HG02870 (cell line): ENCODE results near the gene TOR2A.
"Not testable (repeated sequence)": the region's sequence is repeated elsewhere in the genome, so short reads cannot be mapped to it uniquely, and the experiment has no call there.

Experiments used
- ATAC-seq: cut with Tn5 transposase; IDR thresholded peaks from one replicate; pipeline ENCODE4 v1.9.1; 2021; ENCODE audit warnings: mild to moderate bottlenecking, moderate library complexity; ENCODE audit not compliant: unreplicated experiment

TOR2A gene

DNA sequence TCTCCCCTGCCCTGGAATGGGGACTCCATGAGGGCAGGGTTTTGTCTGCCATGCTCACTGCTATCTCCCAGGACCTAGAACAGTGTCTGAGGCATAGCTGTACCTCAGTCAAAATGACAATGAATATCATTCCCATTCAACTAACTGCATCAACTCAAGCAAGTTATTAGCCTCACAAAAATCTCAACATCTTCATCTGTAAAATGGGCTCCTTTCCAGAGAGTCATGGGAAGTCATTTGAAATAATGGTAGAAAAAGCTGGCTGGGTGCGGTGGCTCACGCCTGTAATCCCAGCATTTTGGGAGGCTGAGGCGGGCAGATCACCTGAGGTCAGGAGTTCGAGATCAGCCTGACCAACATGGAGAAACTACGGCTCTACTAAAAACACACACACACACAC, 34.0 kb upstream of the TOR2A start:
- no peak for ATAC-seq

DNA sequence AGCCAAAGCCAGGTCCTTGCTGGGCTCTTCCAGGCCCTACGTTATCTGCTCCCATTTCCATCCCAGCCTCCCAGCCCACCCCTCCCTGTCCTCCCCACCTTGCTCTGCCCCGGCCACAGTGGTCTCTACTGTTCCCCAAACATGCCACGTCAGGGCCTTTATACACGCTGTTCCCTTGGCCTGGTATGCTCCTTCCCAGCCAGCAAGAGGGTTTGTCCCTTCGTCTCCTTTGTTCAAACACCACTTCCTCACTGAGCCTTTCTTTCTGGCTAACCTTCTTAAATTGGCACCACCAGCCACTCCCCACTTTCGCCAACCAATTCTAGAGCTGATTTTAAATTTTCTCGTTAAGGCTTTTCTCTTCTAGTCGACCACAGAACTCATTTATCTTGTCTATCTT, 33.6 kb upstream of the TOR2A start:
- ATAC-seq: no peak

DNA sequence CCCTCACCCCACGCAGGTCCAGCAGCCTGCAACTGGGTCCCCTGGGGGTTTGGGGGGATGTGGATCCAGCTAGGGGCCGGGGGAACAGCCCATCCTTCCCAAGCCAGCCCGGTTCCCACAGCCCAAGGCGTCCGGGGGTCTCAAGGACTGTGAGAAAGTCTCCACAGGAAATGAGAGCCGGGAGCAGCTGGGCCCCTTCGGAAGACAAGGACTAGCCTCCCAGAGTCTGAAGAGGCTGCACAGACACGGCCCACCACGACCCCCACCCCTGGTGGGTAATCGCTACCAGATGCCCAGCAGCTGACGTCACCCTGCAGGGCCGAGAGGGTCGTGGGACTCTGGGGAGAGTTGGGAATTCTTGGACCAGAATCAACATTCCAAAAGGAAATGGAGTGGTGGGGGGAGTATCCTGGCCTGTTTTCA, 32.8 kb upstream of the TOR2A start:
- ATAC-seq: no peak

DNA sequence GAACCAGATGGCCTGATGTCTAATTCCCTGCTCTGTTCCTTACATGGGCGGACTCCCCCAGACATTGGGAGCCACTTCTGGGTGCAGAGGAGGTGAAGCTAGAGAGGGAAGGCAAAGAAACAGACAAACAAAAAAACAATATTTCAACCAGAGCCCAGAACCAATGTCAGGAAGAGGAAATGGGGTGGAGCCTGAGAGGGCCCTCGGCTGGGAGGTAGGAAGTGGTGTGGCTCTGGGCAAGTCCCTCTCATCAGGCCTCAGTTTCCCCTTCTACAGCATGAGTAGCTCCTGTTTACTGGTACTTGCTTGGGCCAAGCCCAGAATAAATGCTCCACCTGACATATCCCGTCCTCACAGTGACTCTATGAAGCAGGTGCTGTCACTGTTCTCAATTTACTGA, 32.3 kb upstream of the TOR2A start:
- no peak for ATAC-seq

DNA sequence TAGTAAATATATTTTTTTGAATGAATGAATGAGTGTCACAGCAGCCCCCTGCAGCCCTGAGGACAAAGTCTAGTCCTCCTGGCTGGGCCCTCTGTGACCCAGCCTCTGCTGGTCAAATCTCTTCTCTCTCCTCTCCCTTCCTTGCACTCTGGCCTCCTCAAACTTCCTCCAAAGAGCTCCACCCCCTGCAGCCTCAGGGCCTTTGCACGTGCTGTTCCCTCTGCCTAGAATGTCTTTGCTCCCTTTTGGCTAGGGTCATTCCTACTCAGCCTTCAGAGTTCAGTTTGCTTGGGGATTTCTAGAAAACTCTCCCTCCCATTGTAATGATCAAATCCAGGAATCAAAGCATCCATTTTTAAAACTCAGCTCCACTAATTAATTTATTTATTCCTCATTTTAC, 30.3 kb upstream of the TOR2A start:
- ATAC-seq: no peak

DNA sequence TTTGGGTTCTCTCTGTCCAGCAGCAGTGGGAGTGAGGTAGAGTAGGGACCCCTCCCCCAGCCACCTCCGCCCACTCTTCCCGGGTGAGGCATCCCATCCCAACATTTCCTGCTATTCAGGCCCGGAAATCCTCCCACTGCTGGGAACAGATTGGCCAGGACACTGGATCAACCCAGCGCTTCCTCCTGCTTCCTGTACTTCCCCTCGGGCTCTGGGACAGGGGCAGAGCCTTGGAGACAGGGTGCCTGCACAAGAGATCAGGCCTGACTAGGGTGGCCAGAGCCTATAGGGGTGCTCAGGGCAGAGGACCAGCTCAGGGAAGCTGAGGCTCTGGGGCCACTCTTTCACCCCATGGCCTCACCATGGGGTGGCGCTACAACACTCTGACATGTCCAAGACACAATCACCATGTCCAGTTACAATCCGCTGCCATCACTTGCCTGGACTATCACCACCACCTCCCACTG, 28.9 kb upstream of the TOR2A start:
- ATAC-seq: no peak

DNA sequence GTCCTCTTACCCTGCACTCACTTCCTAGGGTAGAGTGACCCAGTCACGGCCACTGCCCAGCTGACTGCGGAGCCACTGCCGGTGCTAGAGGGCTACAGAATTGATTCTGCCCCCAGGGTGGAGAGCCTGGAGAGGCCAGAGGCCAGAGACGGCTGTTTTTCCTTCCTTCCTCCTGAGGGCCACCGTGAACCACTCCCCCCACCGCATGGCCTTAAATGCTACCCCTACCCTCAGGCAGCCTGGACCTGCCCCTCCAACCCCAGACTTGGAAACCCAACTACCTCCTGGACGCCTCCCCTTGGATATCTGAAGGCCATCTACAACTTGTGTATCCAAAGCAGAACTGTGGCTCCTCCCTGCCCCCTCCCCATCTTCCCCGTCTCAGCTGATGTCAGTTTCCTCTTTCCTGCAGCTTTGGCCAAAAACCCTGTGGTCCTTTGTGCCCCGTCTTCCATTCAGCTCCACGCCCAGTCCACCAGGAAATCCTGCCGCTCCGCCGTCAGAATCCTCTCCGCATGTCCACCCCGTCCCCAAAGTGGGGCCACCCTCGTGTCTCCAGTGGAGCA, 27.1 kb upstream of the TOR2A start:
- no peak for ATAC-seq

DNA sequence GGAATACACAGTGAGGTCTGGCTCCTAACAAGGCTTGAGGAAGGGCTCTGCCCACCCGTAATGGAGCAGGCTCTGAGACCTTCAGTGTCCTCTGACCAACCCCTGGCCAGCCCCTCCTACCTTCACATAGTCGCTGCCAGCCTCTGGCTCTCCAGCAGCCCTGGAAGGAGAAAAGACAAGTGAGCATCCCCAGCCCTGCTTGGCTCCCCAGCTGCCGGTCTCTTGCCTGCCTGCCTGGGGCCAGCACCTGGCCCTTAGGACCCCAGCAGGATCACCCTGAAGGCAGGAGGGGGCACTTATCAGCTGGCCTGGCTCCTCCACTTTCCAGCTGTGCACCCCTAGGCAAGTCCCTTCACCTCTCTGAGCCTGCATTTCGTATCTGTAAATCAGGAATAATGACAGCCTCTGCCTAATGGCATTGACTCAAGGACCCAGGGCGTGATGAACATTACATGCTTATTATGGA, 26.4 kb upstream of the TOR2A start:
- no peak for ATAC-seq

DNA sequence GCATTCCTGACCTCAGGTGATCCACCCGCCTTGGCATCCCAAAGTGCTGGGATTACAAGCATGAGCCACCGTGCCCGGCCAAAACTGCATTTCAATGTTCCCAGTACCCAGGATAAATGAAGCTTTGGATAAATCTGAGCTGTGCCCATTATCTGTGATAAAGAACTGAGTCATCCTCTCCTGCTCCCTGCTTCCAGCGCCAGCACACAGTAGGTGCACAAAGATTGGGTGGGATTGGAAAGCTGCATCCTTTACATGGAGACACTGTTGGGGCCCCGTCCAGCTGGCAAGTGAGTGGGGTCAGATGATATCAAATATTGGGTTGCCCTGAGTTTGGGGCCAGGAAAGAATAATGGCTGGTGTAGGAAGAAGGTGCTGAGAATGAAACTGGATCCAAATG, 26.0 kb upstream of the TOR2A start:
- no peak for ATAC-seq

DNA sequence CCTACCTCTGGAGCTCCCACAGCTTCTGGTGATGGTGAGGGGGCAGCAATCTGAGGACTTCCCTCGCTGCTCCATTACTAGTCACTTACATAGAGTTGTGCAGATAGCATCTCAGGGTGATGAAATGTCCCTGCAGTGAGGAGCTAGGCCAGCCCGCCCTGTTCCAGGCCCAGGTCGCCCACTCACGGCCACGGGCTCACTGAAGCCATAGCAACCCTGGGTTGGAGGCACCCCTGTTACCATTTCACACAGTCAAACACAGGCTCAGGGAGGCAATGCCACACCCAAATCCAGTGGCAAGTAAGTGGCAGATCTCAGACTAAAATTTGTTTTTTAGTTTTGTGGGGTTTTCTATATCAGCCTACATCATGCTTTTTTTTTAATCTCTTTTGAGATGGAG, 23.7 kb upstream of the TOR2A start:
- ATAC-seq: no peak

DNA sequence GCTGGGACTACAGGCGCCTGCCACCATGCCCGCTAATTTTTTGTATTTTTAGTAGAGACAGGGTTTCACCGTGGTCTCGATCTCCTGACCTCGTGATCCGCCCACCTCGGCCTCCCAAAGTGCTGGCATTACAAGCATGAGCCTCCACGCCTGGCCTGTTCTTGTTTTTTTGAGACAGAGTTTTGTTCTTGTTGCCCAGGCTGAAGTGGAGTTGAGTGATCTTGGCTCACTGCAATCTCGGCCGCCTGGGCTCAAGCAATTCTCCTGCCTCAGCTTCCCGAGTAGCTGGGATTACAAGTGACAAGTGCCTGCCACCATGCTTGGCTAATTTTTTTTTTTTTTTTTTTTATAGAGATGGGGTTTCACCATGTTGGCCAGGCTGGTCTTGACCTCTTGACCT, 21.7 kb upstream of the TOR2A start:
- ATAC-seq: not testable (repeated sequence)

DNA sequence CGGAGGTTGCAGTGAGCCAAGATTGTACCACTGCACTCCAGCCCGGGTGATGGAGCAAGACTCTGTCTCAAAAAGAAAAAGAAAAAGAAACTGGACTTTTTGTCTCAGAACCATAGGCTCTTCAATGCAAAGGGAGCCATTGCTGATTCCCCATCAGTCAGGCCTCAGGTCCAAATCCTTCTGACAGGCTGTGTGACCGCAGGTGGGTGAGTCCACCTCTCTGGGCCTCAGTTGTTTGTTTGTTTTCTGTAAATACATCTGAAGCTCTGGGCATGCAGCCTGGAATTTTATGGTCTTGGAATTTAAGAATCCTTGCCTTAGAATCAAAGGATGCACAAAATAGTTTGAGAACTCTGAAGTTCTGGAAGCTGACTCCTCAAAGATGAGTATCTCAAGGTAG, 21.1 kb upstream of the TOR2A start:
- ATAC-seq: no peak

DNA sequence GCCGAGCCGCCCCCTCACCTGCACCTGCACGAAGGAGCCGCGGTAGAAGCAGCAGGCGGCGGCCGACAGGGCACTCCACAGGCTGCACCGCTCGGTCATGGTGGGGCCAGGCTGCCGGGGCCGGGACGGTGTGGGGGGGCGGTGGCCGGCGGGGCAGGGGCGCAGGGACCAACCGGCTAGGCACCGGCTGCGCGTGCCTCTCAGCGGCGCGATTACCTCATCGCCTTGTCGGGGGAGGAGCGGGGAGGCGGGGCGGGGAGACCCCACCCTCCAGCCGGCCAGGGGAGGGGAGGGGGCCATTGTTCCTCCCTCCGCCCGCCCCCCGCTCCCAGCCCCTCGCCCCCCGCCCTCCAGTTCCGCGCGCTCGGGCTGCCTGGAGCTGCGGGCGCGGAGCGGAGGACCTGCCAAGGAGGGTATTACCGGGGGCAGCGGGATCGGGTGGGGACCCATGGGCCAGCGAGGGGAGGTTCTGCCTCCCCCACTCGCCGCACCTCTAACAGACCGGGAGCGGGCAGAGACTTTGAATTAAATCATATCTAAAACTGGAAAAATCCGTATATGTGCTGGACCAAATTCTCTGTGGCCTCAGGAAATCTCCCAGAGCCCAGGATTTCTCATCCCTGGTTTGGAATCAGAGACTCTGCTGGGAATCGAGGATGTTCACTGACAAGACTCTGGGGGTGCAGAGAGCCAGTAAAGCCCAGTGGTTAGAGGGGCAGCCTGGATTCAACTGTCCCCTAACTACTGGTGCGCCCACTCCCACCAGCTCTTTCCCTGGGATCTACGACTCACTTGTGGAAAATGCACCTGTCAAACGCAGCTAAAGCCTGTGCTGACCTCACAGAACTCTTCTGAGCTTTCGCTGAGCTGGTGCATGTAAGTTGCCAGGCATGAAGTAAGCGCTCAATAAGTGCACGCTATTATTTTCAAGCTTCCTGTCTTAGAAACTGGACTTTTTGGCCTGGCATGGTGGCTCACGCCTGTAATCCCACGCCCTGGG, 20.3 kb upstream of the TOR2A start:
- ATAC-seq: no peak

DNA sequence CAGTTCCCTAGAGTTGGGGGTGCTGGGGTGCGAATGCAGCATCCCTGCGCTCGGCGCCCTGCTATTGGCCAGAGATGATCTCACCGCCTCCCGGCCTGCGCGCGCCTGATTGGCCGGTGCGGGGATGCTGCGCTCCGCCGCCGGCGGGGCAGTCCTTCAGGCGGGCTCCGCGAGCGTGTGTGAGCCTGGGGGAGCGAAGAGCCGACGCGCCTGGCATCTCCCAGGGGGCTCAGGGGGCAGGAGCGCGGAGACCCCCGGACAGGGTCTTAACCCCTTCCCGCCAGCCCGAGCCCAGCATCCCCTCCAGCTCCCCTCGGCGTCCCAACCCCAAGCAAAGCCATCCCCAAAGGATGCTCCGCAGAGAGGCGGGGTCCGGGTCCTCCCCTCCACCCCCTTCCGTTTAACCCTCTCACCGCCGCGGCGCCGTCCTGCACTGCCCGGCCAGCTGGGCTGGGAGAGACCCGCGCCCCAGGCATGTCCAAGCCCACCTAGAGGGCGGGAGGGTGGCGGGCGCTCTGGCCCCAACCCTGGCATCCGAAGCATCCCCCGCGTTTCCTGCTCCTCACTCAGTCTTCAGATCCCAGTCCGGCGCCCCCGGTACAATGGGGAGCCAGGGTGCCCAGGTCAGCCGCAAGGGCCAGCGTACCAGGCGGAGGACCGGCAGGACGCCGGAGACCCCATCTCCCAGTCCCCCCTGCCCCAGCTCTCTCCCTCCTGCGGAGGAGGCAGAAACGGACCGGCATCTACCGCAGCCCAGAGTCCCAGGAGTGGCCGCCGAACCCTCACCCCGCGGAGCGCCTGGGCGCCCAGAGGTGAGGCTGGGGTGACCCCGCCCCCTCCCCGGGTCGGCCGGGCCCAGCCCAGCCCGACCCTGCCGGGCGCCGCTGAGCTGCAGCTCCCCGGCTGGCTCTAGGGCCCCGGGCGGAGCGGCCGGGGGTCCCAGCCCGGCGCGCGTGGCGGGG, 19.3 kb upstream of the TOR2A start:
- ATAC-seq: no peak

DNA sequence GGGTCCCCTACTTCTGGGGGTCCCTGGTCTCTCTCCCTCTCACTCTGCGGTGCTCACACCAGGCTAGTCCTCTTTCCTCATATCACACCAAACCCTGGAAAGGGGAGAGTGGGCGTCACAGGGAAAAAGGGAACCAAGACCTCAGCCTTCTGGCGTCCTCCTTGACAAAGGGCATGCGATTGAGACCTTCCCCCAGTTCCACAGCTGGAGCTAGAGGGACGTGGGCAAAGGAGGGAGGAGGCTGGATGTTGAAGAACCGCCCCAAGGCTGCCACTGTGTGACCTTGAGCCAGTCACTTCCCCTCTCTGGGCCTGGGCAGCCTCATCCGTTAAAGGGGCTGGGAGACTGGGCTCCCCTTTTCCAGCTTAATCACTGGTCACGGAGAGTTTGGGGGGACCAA, 18.5 kb upstream of the TOR2A start:
- no peak for ATAC-seq

DNA sequence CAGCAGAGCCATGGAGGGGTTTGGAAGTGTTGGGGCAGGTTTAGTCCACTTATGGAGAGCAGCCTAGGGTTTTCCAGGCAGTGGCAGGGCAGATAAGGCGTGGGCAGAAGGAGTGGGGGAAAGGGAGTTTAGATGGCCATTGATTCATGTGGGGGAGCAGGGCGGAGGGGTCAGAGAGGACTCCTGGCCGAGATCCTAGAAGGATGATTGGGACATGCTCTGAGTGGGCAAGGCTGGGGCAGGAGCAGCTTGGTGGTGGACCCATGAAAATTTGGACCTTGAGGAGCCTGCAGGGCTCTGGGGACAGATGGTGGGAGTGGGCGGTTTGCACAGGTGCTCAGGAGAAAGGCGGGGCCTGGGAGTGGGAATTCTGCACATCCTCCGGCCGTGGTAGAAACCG, 18.1 kb upstream of the TOR2A start:
- ATAC-seq: no peak

DNA sequence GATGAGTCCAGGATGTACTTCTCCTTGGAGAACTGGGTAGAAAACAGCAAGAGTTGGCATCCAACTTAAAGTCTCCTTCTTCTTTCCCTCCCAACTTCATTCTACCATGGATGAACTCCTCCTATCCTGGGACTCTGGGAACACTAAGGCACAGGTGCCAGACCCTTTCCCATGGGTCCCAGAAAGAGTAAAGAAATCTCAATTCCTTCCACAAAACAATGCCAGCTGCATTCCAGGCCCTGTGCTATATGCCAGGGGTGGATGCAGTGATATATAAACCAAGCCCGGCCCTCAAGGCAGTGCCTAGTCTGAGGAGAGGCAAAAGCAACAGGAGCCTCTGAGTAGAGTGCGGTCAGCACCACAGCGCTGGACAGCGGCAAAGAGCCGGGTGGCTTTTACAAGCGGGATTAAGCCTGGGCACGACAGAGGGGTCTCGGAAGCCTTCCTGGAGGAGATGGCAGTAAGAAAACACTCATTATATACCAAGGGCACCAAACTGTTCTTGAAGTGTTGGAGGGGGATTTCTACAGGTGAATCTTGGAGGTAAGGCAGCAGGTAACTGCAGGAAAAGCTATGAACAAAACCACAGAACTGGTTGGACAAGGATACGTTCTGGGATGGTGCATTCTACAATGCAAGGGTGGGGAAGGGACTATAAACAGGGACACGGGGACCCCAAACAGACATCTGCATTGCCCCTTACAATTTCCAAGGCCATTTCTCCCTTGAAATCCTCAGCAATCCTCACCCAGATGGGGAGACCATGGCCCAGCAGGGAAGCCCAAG, 16.4 kb upstream of the TOR2A start:
- no peak for ATAC-seq

DNA sequence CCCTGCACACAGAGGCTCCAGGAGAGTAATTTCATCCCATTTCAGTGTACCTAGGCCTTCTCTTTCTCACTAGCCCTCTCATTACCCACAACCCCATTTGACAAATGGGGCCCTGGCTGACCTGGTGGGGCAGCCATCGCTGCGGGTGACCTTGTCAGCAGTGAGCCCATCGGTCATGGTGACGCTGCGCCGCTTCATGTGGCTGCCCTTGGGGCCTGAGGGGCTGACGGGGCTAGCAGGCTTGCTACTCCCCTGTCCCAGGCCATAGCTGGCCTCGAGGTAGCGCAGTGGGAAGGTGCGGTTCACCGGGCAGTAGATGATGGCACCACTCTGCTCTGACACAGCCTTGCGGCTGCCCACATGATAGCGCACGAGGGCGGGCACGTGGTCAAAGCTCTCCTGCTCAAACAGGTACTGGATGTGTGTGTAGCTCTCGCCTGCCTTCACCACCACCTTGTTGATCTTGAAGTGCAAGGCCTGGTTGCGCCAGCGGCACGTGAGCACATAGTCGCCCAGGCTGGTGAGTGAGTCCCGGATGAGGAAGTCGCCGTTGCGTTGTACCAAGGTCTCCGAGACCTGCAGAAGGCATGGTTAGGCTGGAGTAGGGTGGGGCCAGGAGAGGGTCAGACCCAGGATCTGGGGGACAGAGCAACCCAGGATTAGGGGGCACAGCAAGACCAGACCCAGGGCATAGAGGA, 14.1 kb upstream of the TOR2A start:
- no peak for ATAC-seq

DNA sequence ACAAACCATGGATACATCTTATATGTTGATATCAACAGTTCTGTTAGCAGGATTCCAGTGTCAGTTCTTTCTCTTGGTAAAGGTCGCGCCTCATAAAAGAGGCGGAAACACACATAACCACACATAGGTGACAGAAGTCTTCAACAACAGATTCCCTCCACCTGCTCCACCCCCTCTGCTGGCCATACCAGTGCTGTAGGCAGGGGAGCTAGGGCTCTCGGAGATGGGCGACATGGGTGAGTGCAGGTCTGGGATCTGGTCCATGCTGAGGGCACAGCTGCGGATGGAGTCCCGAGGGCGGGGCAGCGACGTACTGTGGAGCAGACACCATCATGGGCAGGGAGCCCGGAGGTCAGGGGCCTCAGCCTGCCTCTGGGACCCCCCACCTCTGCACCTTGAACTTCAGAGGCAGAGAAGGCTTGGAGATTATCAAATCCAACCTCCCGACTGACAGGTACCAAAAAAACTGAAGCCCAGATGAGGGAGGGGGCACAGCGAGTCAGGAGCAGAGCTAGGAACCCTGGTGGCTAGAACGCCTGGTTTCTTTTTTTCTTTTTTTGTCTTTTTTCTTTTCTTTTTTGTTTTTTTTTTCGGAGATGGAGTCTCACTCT, 12.0 kb upstream of the TOR2A start:
- ATAC-seq: no peak
